ENCODE measurements around the gene ABCA2.
A peak's percentile ranks its signal among the peaks of the same experiment; 100 is the strongest.

Gene ABCA2, protein sequence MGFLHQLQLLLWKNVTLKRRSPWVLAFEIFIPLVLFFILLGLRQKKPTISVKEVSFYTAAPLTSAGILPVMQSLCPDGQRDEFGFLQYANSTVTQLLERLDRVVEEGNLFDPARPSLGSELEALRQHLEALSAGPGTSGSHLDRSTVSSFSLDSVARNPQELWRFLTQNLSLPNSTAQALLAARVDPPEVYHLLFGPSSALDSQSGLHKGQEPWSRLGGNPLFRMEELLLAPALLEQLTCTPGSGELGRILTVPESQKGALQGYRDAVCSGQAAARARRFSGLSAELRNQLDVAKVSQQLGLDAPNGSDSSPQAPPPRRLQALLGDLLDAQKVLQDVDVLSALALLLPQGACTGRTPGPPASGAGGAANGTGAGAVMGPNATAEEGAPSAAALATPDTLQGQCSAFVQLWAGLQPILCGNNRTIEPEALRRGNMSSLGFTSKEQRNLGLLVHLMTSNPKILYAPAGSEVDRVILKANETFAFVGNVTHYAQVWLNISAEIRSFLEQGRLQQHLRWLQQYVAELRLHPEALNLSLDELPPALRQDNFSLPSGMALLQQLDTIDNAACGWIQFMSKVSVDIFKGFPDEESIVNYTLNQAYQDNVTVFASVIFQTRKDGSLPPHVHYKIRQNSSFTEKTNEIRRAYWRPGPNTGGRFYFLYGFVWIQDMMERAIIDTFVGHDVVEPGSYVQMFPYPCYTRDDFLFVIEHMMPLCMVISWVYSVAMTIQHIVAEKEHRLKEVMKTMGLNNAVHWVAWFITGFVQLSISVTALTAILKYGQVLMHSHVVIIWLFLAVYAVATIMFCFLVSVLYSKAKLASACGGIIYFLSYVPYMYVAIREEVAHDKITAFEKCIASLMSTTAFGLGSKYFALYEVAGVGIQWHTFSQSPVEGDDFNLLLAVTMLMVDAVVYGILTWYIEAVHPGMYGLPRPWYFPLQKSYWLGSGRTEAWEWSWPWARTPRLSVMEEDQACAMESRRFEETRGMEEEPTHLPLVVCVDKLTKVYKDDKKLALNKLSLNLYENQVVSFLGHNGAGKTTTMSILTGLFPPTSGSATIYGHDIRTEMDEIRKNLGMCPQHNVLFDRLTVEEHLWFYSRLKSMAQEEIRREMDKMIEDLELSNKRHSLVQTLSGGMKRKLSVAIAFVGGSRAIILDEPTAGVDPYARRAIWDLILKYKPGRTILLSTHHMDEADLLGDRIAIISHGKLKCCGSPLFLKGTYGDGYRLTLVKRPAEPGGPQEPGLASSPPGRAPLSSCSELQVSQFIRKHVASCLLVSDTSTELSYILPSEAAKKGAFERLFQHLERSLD (N-terminal part only)

DNA sequence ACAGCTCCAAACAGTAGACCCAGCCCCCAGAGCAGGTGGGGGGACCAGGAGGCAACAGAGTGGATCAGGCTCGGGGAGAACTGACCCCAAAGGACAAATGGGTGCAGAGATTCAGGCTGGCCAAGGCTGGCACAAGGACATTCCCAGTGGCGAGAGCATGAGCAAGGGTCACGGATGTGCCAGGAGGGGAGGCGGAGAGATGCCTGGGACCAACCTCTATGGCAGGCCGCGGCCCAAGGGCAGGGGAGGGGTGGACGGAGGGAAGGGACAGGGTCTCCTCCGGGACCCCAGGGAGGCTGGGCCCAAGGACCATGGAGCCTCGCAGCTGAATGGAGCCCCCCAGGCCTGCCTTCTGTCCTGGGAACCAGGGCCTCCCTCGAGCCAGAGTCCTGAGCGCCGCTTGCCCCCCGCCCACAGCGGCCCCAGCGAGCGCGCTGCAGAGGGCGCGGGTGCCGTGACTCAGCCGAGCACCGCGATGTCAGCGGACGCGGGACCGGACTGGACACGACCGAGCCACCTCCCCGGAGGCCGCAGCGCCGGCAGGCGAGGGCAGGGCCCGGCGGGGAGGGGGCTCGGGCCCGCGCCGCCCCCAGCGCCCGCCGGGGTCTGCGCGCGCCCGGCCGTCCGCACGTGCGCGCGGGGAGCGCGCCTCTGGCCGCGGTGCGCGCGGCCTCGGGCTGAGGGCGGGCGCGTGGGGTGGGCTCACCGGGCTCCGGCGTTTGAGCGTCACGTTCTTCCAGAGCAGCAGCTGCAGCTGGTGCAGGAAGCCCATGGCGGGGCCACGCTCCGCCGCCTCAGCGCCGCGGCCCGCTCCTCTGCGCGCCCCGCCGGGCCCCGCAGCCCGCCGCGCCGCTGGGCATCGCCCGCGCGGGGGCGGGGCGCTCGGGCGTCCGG is at the start of gene ABCA2:
TSS of gene ABCA2 (minus strand) at position 869 of the 894 bp plus-strand sequence. CDS start at position 772, 97 bp downstream.
- no peak for DNase-seq (ENCODE audit: low read depth)

DNA sequence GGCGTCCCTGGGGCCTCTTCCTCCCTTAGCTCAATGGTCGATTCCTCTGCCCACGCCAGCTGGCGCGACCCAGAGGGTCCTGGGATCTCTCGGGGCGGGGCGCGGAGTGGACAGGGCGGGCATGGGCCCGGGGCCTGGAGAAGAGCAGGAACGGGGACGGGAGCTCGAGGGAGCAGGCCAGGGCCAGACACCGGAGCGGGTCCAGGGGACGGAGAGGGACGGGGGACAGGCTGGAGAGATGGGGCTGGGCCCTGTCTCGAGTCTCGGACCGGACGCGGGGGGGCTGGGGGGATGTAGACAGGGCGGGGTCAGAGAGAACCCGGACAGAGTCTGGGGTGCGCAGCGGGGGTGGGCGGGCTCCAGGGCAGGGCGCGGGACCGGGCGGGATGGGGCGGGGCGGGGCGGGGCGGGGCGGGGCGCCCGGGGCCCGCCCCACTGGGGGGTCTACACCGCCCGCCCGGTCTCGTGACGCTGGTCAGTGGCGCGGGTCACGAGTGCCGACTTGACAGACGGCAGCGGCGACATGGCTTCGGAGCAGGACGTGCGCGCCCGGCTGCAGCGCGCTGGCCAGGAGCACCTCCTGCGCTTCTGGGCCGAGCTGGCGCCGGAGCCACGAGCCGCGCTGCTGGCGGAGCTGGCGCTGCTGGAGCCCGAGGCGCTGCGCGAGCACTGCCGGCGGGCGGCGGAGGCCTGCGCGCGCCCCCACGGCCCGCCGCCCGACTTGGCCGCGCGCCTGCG is 49.1 kb upstream of the ABCA2 start, which contains the start of gene UAP1L1:
TSS of gene UAP1L1 (plus strand) at position 508 of the 738 bp plus-strand sequence. CDS start at position 524, 16 bp downstream.
- no peak for DNase-seq (ENCODE audit: low read depth)

DNA sequence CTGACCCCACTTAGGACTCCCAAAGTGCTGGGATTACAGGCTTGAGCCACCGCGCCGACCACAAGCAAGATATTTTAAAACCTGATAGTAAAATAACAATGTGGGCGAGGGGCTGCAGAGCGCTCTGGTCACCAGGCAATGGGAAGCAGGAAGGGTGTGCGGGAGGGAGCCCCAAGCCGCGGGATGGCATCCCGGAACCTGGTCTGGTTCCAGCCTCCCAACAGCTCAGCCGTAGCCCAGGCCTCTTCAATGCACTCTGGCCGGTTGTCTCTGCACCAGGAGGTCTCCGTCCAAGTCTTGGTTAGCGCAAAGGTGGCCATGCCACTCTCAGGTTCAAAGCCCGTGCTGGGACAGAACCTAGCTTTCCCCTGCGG is 48.6 kb upstream of the ABCA2 start:
- DNase-seq (ENCODE audit: low read depth) = no peak

DNA sequence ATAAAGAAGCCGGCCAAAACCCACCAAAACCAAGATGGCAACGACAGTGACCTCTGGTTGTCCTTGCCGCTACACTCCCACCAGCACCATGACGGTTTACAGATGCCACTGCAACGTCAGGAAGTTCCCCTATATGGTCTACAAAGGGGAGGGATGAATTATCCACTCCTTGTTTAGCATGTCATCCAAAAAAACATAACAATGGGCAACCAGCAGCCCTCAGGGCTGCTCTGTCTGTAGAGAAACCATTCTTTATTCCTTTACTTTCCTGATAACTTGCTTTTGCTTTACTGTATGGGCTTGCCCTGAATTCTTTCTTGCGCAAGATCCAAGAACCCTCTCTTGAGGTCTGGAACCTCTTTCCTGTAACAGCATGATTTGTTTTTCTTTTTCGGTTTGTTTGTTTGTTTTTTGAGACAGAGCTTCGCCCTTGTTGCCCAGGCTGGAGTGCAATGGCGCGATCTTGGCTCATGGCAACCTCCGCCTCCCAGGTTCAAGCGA is 47.3 kb upstream of the ABCA2 start:
- DNase-seq (ENCODE audit: low read depth) = no peak

DNA sequence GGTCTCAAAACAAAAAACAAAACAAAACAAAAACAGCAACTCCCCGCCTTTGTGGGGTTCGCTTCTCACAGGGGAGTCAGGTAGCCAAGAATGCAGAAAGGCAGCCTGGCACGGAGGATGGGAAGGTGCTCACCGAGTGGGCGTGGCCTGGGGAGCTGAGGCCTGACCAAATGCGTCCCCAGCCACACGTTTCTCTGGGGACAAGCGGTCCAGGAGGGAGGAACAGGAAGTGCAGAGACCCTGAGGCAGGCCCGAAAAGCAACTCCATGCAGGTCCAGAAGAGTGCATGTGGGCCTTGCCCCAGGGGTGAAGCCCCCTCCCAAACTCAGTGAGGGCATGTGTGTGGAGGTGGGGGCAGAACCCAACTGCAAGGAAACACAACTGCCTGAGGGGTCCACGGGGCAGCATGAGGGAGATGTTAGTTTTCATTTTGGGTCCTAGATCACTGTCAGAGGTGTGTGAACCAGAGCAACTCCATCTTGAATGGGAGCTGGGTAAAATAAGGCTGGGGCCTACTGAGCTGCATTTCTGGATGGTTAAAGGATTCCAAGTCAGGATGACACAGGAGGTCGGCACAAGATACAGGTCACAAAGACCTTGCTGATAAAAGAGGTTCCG is 46.7 kb upstream of the ABCA2 start:
- DNase-seq (ENCODE audit: low read depth) = no peak

DNA sequence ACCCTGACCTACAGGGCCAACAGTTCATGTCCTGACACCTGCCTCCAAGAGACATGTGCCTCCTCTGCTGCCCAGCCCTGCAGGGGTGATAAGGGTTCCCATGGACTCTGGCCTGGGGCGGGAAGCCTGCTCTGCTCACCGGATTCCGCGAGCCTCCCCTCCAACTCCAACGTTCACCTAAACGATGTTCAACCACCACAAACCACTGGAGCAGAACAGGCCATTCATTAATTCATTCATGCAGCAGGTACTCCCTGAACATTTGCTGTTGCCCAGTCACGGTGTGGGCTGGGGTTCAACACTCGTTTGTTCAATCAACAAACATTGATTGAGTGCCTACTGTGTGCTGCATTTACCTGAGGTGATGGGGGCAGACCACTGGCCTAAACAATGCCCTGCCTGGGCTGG is 46.0 kb upstream of the ABCA2 start:
- DNase-seq (ENCODE audit: low read depth) = no peak

DNA sequence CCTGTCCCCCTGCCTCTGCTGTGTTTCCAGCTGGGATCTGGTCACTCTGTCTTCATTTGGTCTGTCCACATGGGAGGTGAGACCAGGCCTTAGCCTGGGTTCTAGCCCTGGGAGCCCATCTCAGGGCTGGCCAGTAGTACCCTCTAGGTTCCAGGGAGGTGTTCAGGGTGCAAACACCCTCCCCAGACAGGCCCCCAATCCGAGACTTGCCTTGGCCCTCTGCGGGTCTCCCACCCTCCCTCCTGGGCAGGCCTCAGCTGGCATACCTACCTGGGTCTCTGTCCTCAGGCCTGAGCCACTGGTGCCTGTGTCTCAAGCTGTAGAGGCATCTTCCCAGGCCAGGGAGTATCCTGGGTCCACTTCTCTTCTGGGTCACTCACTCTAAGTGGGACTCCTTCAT is 43.2 kb upstream of the ABCA2 start:
- no peak for DNase-seq (ENCODE audit: low read depth)

DNA sequence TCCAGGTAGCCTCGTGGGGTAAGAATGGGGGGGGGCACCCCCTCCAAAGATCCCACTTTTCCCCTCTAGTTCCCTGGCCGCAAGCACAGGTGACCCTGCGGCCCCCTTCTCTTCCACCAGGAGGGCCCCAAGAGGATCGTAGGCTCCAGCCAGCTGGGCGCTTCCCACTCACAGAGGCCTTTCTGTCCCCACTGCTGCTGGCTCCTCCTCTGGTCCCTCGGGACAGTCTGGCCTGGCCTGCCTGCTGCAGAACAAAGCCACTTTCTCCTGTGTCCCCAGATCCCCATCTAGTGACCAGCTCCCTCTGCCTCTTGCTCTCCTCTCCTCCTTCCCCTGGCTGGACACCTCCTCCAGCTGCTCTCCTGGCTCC is 42.9 kb upstream of the ABCA2 start:
- no peak for DNase-seq (ENCODE audit: low read depth)

DNA sequence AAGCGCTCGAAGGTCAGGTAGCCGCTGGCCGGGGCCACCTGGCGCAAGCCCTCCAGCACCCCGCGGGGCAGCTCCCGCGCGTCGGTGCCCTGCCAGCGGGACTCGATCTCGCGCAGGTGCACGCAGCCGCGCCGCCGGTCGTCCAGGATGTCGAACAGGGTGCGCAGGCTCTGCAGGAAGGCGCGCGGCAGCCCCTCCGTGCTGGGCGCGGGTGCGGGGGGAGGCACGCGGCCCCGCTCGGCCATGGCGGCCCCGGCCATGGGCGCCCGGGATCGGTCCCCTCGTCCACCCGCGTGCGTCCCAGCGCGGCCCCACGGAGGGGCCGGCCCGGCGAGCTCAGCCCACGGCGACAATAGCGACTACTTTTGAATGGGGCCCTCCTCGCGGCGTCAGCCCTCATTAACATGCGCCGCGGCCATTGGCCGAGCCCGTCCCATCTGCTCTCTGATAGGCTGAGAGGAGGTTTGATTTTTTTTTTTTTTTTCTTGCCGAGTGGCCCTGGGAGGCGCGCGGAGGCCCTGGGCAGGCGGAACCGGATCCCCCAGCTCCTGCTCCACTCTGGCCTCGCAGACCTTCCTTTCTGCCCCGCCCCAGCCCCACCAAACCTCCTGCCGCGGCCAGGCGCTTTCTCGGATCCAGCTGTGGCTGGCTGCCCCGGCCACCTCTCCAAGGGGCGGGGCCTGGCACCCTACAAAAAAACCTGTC is 42.3 kb upstream of the ABCA2 start, which contains the start of gene SAPCD2:
TSS of gene SAPCD2 (minus strand) at position 357 of the 705 bp plus-strand sequence. CDS start at position 260, 97 bp downstream.
- DNase-seq (ENCODE audit: low read depth) = peak; percentile 58

DNA sequence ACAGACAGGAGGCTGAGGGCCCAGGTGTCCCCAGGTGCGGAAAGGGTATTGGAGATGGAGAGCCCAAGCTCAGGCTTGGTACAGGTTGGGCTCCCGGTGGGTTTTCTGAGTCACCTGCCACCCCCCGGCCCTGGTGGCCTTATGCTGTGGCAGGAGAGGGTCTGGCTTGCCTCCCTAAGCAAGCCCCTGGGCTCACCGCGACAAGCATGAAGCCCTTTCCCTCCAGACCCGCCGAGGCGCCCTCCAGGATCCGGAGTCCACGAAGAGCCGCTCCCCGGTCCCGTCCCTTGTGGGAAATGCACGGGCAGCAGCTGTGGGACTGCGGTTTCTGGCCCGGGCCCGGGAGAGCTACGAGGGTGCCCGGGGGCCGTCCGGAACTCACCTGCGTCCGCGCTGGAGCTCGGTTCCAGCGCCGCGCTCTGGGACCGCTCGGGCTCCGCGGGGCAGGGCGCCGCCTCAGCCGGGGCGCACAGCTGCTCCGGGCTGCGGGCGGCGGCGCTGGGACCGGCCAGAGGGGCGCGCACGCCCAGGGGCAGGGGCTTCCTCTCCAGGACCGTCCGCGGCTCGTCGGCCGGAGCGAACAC is 41.6 kb upstream of the ABCA2 start:
- DNase-seq (ENCODE audit: low read depth) = no peak

DNA sequence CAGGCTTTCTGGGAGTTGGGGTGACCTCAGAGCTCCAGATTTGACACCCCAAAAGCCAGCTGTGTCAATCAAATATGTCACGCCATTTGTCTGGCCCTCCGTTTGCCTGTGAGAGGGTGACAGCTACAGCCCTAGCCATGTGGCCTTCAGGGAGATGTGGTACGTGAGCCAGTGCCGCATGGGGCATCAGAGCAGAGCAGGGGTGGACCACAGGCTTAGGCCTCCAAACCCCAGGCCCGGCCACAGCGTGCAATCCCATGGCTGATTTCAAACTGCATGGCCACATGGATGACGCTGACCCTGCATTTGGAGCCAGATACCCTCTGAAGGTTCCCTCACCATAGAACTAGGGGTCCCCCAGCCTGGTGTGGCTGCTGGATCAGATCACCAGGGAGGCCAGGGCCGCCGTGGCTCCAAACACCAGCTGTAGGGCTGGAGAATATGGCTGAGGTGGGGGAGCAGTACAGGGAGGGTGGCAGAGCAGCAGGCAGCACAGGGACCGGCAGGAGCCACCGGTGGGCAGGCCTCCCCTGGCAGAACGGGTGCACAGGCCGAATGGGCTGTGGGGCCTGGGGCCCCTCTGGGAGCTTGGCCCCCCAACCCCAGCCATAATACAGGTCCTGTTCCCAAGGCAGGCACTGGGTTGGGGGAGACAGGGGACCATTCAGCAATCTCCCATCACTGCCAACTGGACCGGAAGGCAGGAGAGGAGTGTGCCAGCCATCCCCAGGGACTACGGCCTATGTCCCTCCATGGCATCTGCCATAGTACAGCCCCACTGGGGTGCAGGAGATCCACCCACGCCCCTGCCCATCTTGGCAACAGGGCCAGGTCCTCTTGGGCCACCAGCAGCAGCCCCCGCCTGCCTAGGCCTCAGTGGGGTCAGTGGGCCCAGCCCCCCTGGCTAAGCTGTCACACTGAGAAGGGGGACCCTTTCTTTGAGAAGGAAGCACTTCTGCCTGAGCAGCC is 40.8 kb upstream of the ABCA2 start:
- DNase-seq (ENCODE audit: low read depth) = no peak

DNA sequence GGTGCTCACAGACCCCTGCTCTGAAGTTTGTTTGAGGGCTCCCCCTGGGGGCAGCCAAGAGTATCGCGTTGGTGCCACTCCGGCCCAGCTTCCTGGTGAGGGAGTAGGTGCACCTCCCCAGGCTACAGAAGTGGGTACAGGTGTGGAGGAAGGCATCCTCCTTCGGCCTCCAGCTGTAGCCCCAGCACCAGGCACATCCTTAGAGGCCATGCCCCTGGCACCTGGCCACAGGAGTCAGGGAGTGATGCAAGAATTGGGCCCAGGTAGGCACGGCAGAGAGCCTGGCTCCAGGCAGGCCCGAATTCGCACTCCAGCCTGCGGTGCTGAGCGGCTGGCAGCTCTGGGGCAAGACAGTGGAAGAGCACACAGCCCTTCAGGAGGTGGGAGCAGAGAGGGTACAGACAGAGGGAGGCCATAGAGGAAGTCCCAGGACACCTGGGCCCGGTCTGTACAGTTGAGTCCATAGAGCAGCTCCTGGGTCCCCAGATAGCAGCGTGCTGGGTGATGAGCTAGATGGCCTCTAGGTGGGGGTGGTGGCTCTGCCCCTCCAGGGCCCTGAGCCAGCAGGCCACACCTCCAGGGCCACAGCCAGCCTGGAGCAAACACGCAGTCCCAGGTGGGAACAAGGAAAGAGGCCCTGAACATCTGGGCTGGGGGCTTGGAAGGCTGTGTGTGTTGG is 40.0 kb upstream of the ABCA2 start:
- peak; percentile 70 for DNase-seq (ENCODE audit: low read depth)

DNA sequence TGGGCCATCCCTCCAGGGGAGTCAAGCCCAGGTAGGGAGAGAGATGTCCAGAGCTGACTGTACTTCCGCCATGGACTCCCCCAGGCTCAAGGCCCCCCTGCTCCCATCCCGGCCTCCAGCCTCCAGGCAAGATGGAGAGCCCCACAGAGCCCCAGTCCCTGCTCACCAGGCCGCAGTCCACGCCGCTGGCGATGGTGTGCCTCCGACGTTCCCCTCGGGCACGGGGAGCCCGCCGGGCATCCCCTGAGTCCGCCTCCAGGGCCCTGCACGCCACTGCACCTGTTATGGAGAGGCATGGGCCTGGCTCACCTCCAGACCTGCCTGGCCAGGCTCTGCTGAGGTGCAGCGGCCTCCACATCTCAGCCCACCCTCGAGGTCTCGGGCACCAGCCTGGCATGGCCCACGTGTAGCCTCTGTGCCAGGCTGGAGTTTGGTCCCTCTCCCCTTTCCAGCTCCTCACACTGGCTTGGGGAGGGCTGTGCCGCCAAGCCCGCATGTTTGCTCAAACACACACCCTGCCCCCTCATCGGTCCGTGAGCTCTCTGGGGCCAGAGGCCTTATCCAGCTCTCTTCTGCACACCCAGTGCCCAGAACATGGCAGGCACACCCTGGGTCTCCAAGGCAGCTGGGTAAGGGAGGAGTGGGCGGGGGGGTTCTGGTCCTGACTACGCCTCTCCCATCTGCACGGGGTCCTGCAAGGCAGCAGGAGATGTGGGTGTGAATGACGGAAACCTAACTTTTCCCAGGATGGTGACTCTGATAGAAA is 38.2 kb upstream of the ABCA2 start:
- no peak for DNase-seq (ENCODE audit: low read depth)

DNA sequence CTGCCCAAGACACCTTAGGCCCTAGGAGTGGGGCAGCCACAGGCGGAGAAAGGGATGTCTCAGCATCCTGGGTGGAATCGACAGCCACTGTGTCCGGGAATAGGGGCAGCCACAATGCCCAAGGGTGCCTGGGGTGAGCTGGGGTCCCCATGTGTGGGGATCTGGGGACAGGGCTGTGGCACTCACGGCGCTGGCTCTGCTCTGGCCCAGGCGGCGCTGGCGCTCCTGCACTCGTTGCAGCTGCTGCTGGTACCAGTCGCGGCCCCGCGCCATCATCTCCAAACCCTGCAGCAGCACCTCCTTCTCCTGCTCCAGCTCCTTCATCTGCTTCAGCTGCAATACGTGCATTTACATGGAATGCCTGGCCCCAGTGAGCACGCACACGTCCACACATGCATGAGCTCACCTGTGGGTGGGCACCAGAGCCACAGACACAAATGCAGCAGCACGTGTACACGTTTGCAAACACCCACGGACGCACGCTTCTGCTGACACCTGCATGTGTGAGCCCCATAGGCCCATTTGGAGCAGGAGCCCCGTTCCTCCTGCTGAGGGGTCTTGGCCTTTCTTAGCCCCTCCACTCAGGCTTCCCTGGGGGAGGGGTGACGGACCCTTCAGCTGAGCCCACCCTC is 37.4 kb upstream of the ABCA2 start:
- no peak for DNase-seq (ENCODE audit: low read depth)

DNA sequence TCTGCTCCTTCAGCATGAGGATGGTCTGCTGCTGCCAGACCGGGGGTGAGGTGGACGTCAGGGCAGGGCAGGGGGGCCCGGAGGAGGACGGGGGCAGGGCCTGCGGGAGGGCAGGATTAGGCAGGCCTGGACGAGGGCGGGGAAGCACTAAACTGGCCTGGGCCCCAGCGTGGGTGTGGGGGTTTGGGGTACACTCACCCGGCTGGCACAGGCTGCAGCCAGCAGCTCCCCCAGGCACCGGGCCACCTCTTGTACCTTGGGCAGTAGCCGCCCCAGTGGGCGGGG is 36.8 kb upstream of the ABCA2 start:
- no peak for DNase-seq (ENCODE audit: low read depth)

Data from stimulated activated CD8-positive, alpha-beta memory T cell treated with anti-CD3 and anti-CD28 coated beads, Interleukin-7, amount 100 ng/mL, for 24 hours (primary cell).